ENCODE data around the gene ETV6. TPM values are rescaled to one million over a fixed set of nuclear protein-coding genes. Genes with fewer than 3 reads are reported as not detected.
A peak's percentile ranks its signal among the peaks of the same experiment; 100 is the strongest.

Gene ETV6
- total RNA-seq, 3 donors from 2014 or later, result 17.8 to 58.7 (median 45.2) TPM

DNA sequence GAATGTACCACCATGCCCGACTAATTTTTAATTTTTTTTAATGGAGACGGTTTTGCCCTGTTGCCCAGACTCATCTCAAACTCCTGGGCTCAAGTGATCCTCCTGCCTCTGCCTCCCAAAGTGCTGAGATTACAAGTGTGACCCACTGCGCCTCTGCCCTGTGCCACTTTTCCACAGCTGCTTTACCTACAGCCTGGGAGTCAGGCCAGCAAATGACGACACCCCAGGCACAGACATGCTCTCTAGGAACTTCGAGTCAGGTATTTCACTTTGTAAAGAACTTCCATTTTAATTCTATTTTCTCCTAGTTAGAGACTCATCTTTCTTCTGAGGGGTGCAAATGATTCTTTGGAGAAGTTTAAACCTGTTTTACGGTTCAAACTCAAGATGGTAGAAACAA lies 89.0 kb downstream of the ETV6 start:
- Histone ChIP-seq H3K27ac (peak overlapping the region in 1 of 2 donors; percentile 67), H3K9me3 (no peaks in the 10 kb centered on the region), H3K4me3 (no peak overlapping the region), H3K36me3 (no peaks in the 10 kb centered on the region), H3K27me3 (no peaks in the 10 kb centered on the region), H3K4me1 (peaks cover 0 to 9% of the 10 kb centered on the region in 2 donors)
- no peak for DNase-seq (ENCODE audit: low spot score in 2 of 2)
- TF ChIP-seq, protein P1, sequence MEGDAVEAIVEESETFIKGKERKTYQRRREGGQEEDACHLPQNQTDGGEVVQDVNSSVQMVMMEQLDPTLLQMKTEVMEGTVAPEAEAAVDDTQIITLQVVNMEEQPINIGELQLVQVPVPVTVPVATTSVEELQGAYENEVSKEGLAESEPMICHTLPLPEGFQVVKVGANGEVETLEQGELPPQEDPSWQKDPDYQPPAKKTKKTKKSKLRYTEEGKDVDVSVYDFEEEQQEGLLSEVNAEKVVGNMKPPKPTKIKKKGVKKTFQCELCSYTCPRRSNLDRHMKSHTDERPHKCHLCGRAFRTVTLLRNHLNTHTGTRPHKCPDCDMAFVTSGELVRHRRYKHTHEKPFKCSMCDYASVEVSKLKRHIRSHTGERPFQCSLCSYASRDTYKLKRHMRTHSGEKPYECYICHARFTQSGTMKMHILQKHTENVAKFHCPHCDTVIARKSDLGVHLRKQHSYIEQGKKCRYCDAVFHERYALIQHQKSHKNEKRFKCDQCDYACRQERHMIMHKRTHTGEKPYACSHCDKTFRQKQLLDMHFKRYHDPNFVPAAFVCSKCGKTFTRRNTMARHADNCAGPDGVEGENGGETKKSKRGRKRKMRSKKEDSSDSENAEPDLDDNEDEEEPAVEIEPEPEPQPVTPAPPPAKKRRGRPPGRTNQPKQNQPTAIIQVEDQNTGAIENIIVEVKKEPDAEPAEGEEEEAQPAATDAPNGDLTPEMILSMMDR (IDR thresholded peaks at IDR 0.05), result no peak
- TF ChIP-seq POLR2AphosphoS5 (IDR thresholded peaks at IDR 0.05) (no peak), POLR2A (IDR thresholded peaks at IDR 0.05) (no peak)
- intact Hi-C loops (cut with DNase I; ENCODE audit: low total_unique reads), result no loop called here

DNA sequence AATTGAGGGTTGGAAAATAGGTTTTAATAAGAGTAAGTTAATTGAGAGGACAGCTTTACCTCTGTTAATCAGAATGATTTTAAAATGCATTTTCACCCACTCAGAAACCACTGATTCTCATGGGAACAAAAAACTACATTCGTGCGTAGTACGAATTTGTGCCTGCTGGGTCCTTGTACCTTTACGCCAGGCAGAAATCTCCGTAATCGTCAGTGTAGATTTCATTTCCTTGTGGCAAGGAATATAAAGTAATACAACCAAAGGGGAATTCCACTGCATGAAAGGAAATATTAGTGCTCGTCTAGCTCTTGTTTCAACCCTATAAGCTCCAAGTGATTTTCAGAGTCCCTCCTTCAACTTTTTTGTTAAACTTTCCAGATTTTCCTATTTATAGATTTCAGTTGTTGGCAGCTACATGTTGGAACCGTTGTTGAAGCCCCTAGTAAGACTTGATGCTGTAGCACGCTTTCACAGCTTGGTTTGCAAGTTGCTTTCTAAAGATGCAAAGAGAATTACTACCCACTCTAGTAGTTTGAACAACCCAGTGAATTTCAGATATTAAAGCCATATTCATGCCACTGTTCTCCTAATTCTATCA lies 90.6 kb downstream of the ETV6 start:
- intact Hi-C loops (cut with DNase I; ENCODE audit: low total_unique reads), result no loop called here
- DNase-seq (ENCODE audit: low spot score in 2 of 2), result no peak
- TF ChIP-seq, protein P1 (IDR thresholded peaks at IDR 0.05), result no peak
- Histone ChIP-seq H3K36me3 (no peaks in the 10 kb centered on the region), H3K27me3 (no peaks in the 10 kb centered on the region), H3K27ac (peak overlapping the region in 1 of 2 donors; percentile 67), H3K4me3 (peak overlapping the region in 1 of 3 donors; percentile 0), H3K9me3 (no peaks in the 10 kb centered on the region), H3K4me1 (peaks cover 0 to 13% of the 10 kb centered on the region in 2 donors)

DNA sequence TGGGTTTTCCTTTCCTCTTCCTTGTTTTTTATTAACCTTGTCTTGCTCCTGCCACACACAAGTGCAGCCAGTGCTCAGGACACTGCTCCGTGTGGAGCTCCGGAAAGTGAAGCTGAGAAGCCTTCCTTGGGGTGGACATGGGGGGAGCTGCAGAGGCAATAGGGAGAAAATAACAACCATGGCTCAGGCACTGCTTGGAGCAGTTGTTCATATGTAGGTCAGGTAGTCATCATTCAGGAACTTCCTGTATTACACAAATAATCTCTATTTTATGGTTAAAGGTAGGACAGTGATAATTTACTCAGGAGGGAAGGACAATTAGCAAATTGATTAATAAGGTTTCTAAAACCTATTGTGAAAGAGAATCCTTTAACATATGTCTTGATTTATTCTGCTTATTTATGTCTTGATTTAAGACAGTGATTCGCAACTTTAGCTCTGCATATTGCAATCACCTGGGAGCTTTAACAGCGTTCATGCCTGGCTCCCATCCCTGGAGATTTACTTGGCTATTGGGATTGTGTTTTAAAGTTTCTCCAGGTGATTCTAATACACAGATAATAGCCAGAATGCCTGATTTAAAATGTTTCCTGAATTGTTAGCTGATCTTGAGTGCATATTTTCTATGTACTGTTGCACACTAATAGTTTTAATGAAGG lies 92.1 kb downstream of the ETV6 start:
- peak overlapping the region; percentile 27 to 59 for H3K27ac ChIP-seq
- no peaks in the 10 kb centered on the region for H3K27me3 ChIP-seq
- no peaks in the 10 kb centered on the region for H3K9me3 ChIP-seq
- H3K4me3 ChIP-seq, result no peak overlapping the region
- no peak for DNase-seq (ENCODE audit: low spot score in 2 of 2)
- no peaks in the 10 kb centered on the region for H3K36me3 ChIP-seq
- TF ChIP-seq POLR2A (IDR thresholded peaks at IDR 0.05), result no peak
- TF ChIP-seq, protein P1 (IDR thresholded peaks at IDR 0.05), result no peak
- no peak for TF ChIP-seq POLR2AphosphoS5 (IDR thresholded peaks at IDR 0.05)
- intact Hi-C loops (cut with DNase I; ENCODE audit: low total_unique reads), result loop anchor here (2.0 kb wide), 1 partner anchor 51 kb away; no protein-coding TSS in a partner anchor
- peaks cover 0 to 13% of the 10 kb centered on the region in 2 donors for H3K4me1 ChIP-seq

DNA sequence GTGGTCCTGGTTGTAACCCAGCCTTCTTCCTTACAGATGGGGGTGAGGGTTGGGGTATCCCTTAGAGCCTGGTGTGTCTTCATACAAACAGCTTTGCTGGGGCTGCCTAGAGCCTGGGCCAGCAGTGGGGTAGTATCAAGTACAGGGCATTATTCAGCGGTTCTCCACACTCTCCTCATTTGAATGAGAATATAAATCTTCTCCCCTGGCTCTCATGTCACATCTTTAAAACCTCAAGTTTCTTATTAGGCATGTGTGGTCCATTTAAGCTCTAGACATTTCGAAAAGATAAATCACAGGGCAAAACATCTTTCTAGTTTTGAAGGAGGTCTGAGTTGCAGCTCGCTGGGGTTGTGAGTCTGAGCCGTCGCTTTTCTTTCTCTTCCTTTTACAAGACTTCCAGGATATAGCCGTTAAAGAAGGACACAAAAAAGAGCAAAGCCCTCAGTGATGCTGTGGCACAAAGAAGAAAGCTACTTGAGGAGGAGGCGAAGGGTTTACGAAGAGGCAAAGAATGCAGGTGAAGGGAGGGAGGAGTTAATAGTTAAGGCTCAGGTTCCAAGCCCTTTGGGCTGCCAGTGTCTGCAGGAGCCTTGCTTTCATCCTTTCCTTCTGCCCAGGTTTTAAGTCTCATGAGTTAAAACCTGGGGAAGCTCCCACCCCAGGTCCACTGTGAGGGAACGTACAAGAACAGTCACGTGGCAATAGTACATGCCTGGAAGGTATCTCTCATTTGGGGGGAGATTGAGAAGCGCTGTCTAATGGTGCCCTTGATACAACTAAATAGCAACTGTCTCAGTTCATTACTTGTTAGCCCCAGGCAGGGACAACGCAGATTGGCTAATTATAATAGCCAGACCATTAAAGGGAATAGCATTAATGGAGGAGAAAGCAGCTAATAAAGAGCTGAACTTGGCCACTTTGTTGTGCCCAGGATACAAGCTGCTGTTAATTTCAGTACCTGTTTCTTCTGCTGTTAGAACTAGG lies 94.2 kb downstream of the ETV6 start:
- Histone ChIP-seq H3K4me3 (no peak overlapping the region), H3K27me3 (no peaks in the 10 kb centered on the region), H3K9me3 (no peaks in the 10 kb centered on the region), H3K4me1 (peaks cover 0 to 13% of the 10 kb centered on the region in 2 donors), H3K27ac (peak overlapping the region; percentile 51 to 60), H3K36me3 (no peaks in the 10 kb centered on the region)
- intact Hi-C loops (cut with DNase I; ENCODE audit: low total_unique reads), result loop anchor here (2.0 kb wide), 1 partner anchor 53 kb away; no protein-coding TSS in a partner anchor
- no peak for TF ChIP-seq POLR2AphosphoS5 (IDR thresholded peaks at IDR 0.05)
- no peak for DNase-seq (ENCODE audit: low spot score in 2 of 2)

DNA sequence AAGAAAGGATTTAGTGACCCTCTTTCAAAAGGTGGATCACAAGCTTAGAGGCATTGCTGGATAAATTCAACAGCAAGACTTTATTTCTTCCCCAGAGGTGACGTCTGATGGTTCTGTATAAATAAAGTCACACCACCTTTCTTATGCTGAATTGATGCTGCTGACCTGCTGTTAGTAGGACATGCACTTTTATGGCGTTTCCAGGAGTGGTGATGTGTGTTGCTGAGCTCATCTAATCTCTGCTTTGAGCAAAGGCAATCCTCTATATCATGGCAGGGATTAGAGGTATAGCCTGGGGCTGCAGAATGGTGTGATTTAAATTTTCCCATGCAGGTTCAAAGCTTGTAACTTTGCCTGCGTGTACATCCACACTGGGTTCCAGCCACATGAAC lies 94.9 kb downstream of the ETV6 start:
- H3K36me3 ChIP-seq, result no peaks in the 10 kb centered on the region

More for the DNA sequence above, 94.9 kb downstream of the ETV6 start:
- H3K27me3 ChIP-seq, result no peaks in the 10 kb centered on the region
- intact Hi-C loops (cut with DNase I; ENCODE audit: low total_unique reads), result no loop called here
- DNase-seq (ENCODE audit: low spot score in 2 of 2), result no peak
- H3K9me3 ChIP-seq, result no peaks in the 10 kb centered on the region
- H3K4me3 ChIP-seq, result no peak overlapping the region
- H3K27ac ChIP-seq, result peak overlapping the region; percentile 51 to 60
- TF ChIP-seq, protein P1 (IDR thresholded peaks at IDR 0.05), result no peak
- TF ChIP-seq POLR2AphosphoS5 (IDR thresholded peaks at IDR 0.05), result no peak
- no peak for TF ChIP-seq POLR2A (IDR thresholded peaks at IDR 0.05)
- H3K4me1 ChIP-seq, result peaks cover 0 to 13% of the 10 kb centered on the region in 2 donors
